ENCODE results near the gene SH3RF1.
"Not testable (repeated sequence)": the region's sequence is repeated elsewhere in the genome, so short reads cannot be mapped to it uniquely, and the experiment has no call there.

The SH3RF1 gene

DNA sequence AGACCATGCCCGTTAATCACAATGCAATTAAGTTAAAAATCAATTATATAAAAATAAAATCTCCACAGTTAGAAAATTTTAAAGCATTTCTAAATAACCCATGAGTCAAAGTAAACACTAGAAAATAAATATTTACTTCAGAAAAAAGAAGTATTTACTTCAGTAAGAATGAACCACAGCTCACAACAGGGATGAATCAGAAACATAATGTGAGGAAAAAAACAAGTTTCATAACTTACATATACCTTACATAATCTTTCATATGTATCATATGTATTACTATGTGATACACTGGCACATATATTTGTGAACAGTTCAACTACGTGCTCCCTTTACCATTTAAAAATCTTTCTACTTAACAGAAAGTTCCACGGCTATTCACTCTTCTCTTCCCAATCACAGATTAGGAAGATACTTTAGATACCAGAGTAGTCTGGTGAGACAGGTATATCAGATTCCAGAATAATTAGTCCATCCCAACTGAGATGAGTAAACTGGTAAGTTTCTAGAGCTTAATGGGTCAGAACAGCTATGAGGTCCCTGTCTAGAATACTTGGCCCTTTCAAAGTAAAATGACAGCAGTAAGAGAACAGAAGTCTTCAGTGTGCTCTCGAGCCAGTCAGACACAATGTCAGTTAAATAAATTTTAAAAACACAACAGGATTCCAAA is 70.3 kb downstream of the SH3RF1 start:
- no peak for DNase-seq (ENCODE audit: low spot score)

DNA sequence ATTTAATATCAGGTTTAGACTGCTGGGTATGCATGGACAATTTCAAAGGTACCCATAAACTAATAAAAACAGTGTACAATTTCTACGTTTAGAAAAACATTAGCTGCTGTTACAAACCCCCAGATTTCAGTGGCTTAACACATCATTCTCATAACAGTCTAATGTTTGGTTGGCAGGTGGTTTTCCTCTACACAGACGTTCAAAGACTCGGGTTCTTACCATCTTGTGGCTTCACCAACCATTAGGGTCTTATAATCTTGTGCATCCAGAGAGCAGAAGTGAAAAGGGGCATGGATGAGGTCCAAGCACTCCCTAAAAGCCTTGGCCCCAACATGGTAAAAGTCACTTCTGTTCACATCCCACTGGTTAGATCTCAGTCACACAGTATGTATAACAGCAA is 71.6 kb downstream of the SH3RF1 start:
- no peak for DNase-seq (ENCODE audit: low spot score)

DNA sequence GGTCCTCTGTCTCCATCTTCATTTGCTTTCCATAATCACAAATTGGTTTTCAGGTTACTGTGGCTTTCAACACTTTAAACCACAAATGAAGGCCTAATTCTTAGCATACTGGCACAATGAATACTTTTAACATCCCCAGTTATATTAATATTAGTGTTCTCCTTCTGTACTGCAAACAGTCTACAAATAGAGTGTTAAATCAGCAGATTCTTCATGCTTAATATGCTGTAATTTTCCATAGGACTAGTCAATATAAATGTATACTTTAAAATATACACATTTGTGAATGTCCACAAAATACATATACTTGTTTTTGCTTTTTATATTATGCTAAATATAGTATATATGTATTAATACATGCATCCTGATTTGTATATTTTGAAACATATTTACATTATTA is 72.6 kb downstream of the SH3RF1 start:
- DNase-seq (ENCODE audit: low spot score): no peak

DNA sequence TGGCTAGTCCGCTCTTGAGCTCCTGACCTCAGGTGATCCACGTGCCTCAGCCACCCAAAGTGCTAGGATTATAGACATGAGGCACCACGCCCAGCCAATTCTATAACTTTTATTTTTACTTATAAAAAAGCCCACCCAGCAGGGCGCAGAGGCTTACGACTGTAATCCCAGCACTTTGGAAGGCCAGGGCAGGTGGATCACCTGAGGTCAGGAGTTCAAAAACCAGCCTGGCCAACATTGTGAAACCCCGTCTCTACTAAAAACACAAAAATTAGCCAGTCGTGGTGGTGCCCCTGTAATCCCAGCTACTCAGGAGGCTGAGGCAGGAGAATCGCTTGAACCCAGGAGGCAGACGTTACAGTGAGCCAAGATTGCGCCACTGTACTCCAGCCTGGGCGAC is 73.5 kb downstream of the SH3RF1 start:
- not testable (repeated sequence) for DNase-seq (ENCODE audit: low spot score)

DNA sequence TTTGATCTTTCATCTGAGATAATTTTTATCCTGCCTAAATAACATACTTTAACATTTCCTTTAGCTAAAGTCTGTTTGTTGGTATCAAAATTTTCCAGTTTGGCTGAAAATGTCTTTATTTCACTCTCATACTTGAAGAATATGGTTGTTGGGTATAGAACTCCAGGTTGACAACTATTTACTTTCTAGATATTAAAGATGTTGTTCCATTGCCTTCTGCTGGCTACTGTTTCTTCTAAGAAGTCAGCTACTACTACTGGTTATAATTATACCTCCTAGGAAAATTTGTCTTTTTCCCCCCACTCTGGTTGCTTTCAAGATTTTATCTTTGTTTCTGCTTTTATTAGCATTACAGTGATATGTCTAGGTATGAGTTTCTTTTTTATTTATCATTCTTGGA is 75.7 kb downstream of the SH3RF1 start:
- no peak for DNase-seq (ENCODE audit: low spot score)

DNA sequence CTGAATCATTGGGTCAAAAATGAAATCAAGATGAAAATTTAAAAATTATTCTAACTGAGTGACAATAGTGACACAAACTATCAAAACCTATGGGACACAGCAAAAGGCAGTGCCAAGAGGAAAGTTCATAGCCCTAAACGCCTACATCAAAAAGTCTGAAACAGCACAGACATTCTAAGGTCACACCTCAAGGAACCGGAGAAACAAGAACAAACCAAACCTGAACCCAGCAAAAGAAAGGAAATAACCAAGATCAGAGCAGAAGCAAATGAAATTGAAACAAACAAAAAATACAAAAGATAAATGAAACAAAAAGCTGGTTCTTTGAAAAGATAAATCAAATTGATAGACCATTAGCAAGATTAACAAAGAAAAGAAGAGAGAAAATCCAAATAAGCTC is 80.8 kb downstream of the SH3RF1 start:
- DNase-seq (ENCODE audit: low spot score): not testable (repeated sequence)

DNA sequence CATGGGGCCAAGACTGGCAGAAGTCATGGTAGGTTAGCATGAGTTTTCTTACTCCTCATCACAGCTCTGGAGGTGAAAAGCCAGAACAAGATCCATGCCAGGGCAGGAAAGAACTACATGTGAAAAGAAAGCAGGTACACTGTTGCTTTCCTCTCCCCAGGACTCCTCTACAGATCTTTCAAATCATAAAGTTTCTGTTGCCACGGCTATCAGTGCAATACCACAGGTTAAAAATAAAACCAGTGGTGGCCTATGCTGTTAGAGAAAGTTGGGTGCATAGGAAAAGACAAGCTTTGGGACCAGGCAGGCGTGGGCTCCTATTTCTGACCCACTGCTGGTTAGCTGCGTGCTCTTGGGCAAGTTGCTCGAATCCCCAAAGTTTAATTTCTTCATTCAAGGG is 81.4 kb downstream of the SH3RF1 start:
- no peak for DNase-seq (ENCODE audit: low spot score)

DNA sequence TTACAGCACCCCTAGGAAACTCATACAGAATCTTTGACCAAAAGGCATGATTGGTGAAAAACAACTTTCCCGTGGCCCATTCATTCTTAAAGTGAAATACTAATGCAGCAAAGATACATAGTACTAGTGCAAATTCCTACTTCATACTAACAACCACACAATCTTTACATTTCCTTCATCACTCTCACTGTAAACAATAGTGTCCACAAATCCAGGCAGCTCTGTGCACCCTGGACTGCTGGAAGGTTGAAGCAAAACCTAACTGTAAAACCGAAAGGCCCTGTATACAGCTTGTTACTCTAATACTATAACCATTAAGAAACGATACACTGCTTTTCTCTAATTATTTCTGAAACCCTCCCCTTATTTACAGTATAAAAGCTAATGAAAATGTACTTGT is 82.6 kb downstream of the SH3RF1 start:
- DNase-seq (ENCODE audit: low spot score): no peak

DNA sequence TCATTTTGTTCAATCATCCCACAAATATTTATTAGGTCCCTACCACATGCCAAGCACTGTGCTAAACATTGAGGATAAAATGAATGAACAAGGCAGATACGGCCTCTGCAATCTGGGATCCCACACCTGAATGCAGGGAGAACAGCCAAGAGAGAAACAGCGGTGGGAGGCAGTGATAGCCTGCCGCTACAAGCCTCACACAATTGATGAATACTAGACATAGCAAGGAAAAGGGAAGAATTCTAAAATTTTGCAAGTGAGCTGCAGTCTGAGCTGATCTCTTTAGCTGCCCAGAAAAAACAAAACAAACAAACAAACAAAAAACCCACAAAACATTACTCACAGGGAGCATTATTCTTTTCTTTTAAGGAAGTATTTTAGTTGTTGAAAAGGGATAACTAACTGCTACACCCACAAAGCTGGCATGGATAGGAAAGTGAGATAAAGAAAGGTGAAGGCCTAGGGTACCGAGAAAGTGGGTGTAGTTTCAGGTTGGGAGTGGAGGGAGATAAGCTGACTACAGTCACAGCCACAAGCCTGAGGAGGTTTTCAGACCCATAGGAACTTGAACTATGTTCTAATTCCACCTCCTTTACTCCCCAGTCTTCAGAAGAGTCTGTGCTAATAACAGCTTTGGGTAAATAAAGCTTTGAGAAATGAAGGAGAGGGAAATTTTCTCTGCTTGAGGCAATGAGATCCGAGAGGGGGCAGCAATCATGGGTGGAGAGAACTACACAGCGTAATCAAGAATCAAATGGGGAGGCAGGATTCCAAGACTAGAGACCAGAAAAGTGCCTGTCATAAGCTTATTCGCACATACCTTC is 85.4 kb downstream of the SH3RF1 start:
- no peak for DNase-seq (ENCODE audit: low spot score)

DNA sequence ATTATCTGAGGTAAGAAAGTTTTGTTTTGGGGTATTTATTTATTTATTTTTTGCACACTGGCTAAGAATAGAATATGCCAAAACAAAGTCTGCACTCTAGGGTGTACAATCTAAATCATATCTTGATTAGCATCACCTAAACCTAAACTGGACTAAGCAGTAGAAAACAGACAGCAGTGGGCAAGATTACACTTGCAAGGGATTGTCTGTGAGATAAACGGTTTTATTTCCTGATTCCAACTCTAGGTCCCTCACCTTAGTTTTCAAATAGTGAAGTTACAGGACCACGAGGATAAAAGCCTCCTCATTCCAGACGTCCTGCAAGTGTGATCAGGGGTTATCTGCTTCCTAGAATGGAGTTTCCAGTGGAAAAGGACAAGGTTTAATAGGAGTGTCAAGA is 86.1 kb downstream of the SH3RF1 start:
- DNase-seq (ENCODE audit: low spot score): no peak

DNA sequence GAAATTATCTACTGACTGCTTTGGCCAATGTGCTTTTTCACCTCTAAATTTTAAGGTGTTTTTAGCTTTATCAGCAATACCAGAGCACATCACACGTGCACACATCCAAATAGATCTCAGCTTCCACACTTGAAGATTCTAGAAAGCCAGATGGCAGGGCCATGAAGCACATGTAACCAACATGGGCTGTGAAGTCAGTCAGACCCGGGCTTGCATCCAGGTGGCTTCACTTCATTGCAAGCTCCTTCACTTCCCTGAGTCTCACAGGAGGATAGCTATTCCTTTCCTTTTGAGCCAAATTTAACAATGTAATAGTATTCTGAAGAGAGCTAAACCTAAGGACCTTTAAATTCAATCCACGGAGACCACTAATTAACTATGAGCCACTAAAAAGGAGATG is 86.5 kb downstream of the SH3RF1 start:
- no peak for DNase-seq (ENCODE audit: low spot score)

DNA sequence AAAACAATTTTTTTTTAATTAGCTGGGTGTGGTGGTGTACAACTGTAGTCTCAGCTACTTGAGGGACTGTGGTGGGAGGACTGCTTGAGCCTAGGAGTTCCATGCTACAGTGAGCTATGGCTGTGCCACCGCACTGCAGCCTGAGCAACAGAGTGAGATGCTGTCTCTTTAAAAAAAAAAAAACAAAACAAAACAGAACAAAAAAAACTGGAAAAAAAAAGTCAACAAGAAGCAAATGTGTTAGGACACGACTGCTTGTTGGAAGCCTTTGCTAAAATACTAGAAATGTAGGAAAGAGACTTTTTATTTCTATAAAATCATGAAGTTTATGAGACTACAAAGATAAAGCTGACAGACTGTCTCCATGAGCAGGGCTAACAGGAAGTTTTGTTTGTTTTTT is 87.2 kb downstream of the SH3RF1 start:
- no peak for DNase-seq (ENCODE audit: low spot score)

DNA sequence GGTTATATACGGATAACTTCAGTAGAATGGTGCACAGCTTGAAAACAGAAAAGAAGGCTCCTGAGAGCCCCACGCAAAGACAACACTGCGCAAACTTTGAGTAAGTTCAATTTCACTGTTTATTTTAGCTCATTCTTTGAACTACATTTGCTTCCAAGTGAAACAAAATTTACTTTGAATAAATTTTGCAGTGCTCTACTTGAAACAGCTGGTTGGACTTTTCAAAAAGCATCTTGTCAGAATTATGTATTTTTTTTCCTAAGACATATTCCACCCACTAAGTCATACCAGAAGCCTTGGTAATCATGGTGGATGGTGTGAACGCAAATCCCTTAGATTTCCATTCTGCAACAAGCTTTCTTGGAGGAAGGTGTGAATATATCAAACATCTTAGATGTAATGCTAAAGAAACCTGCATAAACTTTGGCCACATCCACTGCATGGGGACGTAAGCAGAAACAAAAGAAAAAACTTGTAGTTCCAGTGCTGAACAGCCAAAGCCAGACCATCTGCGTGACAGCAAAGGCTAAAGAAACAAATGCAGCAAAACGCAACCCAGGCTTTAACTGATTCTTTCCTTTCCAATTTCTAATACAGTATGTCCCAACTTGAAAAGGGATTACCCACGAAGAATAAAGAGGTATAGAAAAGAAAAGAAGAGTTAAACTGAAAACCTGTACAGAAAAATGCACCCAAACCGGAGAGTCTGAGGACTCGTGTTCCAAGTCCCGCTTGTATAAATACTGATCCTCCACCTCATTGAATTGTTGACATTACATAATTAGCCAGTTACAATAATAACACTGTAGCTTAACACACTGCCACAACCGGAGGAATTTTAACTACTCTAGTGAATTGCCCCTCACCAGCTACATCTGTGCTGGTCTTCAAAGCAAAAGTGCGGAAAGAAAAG is 90.9 kb downstream of the SH3RF1 start:
- DNase-seq (ENCODE audit: low spot score): no peak

DNA sequence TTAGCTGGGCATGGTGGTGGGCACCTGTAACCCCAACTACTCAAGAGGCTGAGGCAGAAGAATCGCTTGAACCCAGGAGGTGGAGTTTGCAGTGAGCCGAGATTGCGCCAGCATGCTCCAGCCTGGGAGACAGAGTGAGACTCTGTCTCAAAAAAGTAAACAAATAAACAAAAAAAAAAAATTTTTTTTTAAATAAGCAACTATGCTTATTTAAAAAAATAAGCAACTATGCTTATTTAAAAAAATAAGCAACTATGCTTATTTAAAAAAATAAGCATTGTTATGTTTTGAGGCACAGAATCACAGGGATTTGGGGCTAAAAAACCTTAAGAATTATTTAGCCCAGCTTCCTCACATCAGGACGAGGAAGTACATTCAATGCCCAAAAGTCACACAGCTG is 92.7 kb downstream of the SH3RF1 start:
- not testable (repeated sequence) for DNase-seq (ENCODE audit: low spot score)

DNA sequence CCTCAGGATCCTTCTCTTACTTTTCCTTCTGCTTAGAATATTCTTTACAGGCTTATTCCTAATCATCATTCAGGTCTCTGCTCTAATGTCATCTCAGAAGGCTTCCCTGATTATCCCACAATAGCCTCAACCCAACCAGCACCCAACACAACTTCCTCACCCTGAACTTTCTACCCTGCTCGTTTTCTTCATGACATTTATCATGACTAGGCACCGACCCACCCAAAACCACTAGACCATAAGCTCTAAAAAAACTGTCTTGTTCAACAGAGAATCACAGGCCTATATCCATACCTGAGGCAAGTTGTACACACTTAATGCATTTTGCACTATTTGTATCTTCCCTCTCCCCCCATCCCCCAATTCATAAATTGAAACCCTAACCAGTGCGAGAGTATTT is 95.3 kb downstream of the SH3RF1 start:
- DNase-seq (ENCODE audit: low spot score): no peak

DNA sequence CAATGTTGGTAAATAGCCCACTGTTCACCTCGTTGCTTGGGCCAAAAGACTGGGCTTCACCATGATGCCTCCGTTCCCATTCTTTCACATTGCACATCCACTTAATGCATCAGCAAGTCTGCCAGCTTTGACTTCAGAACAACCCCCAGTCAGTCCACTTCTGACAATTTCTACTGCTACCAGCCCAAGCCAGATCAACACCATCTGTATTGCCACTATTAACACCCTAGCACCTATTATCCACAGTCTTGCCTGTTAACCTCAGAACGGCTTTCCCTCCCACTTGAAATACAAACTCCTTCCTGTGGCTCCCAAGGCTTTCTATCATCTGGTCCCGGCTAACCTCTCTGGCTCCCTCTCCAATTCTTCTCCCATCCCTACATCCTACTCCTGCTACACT is 95.7 kb downstream of the SH3RF1 start:
- DNase-seq (ENCODE audit: low spot score): no peak

DNA sequence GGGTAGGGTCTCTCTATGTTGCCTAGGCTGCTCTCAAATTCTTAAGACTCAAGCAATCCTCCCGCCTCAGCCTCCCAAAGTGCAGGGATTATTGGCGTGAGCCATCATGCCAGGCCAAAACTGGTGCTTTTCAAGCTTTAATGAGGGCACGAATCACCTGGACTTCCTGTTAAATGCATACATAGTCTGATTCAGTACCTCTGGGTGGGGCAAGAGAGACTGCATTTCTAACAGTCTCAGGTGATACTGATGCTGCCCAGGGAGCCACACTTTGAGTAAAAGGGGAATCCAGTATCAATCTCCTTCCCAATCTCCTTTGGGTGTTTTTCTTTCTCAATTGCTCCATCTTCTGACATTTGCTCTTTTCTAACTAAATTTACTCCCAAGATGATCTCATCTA is 96.5 kb downstream of the SH3RF1 start:
- no peak for DNase-seq (ENCODE audit: low spot score)

DNA sequence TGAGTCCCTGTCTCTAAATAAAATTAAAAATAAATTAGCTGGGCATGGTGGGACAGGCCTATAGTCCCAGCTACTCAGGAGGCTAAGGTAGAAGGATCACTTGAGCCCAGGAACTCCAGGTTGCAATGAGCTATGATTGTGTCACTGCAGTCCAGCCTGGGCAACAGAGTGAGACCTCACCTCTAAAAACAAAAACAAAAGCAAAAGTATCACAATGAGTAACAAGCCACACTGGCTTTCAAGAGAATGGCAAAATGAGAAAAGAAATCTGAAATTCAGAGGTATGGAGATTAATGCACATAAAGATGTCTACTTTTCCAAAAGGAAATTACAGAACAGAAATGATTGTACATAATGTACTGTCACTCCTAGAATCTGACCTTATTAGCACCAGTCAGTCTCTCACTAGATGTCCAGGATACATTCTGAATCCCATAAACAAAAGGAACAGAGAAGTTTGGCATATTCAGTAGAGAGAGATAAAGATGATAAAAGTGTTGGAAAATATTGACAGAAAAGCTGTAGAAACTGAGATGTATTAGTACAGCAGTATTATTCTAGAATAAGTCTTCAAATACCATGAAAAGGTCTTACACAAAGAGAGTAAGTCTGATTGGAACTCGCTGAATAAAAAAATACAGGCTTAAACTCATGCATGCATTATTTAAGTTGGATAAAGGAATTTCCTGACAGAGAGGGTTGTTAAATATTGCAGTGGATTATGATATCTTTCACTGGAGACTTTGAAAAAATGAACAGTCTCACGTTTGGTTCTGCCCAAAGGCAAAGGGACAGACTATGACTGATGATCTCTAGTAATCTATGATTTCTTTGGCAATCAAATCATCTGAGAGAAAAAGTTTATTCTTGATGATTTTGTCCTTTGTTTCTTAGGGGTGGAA is 102.5 kb downstream of the SH3RF1 start:
- DNase-seq (ENCODE audit: low spot score): no peak

DNA sequence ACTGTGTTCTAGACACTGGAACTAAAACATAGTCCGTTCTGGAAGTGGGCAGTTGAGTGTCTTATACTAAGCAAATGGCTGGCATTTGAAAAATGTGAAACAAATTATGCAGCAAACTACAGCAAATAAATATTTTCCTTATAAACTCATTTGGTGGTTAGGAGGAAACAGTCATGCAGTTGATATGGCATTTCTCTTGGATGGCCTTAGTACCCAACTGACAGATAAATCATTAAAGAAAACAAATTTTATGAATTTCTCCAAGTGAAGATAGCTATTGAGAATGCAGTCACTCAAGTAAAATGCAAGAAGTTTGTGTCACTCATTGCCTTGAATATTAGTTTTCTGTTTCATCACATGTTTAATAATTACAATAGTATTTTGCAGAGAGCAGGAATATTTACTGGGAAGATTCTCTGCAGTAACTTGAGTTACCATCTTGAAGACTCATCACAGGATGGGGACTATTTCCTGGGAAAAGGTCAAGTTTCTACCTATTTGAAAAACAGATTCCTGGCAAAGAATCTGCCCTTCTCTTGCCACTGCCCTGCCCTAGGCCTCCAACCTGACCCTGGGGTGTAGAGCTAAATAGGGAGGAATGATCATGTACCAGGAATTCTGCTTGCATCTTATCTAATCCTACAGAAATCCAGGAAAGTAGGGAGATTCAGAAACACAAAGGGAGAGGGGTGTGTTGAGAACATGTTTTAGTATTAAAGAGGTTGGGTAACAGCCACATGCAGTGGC is 105.9 kb downstream of the SH3RF1 start:
- no peak for DNase-seq (ENCODE audit: low spot score)

DNA sequence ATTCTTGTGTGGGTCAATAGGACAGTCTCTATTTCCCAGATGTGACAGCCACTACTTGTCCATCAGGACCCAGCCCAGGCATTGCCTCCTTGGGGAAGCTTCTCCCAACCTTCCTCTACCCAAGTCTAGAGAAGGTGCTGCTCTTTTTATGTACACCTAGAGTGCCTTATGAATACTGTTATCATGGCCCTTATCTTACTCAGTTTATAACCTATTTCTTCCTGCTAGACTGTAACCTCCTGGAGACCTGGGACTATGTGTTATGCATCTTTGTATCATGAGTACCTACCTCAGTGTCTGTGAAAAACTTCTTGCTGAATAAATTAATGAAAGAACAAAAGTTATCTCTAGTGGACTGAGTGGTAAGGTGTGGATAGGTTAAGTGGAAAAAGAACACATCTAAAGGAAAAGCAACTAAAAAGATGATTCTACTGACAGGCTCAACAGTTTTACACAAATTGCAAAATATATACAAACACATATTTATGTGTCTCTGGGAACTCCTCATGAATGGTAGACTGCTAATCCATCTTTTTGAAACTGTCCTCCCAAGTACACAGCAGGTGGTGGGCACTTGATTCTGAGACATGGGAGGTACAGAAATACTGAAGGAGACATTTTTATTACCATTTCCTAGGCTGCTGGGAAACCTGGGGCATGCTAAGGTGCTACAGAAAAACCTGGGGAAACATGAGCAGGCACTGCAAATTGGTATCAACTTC is 106.6 kb downstream of the SH3RF1 start:
- DNase-seq (ENCODE audit: low spot score): no peak
